CD4-positive, alpha-beta T cell treated with Interleukin-21 for 1 hour (primary cell): Measurements from ENCODE around the gene ARL5C.
A peak's percentile ranks its signal among the peaks of the same experiment; 100 is the strongest.
"Not testable (repeated sequence)": the region's sequence is repeated elsewhere in the genome, so short reads cannot be mapped to it uniquely, and the experiment has no call there.

Experiments
- DNase-seq: peaks from one replicate; pipeline ENCODE4 v3.0.0-alpha.2; 2020

ARL5C gene

DNA sequence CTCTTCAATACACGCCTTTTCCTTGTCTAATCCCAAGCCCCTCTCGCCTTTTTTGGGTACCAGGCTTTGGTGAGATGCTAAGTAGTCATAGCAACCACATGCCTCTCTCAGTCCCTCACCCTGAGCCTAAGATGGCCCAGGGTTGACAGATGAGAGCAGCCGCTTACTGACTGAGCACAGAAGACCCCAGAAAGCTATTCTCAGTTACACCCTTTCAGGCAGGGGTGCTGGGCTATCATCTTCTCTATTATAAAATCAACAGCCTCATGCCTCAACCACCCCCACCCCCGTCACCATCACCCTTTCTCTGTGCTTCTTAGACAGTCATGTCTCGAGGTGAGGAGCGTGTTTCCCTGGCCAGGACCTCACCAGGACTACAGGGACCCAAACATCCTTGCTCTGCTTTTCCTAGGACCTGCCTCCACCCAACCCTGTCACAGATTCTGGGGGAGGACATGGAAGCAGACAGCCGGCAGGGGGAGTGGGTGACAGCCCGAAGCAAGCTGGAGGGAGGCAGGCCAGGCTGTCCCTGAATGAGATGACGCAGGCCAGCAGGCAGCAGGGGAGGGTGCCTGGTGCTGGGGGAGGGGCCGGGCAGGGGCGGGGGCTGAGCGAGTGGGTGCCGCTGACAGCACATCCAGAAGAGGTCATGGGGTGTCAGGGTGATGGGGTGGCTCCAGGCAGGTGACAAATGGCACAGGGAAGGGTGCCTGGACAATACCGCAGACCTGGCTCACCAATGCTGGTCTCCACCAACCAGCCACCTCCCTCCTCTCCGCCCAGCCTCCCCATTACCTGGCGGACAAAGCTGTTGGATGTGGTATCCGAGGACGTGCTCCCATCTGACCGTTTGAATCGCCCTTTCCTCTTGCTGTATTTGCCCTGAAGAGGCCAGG is 28.4 kb upstream of the ARL5C start:
- no peak for DNase-seq

DNA sequence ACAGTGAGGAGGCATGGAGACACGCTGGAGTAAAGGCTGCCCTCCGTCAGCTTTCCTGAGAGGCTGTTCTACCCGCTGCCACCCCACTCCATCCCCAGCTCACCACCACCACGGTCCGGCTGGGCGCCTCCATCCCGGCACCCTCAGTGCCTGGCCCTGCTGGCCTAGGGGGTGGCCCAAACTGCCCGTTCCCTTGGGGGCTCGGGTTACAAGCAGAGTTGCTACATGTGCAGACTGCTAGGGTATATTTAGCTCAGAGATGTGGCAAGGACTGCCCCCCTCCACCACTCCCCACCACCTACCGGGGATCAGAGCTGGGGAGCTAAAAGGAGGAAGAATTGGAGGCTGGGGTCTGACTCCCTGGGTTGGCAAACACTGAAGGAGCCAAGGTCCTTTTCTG is 27.4 kb upstream of the ARL5C start:
- DNase-seq = no peak

DNA sequence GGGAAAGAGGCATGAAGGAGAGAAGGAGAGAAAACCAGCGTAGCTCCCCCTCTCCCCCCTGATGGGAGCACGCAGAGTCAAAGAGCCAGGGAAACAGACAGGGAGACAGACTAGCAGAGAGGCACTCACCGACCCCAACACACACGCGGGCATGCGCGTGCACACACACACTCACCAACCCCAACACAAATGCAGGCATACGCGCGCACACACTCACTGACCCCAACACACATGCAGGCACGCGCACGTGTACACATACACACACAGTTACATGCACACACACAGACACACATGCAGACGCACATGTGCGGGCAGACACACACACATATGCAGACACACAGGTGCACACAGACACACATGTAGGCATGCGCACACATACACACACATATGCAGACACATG is 26.9 kb upstream of the ARL5C start:
- no peak for DNase-seq

DNA sequence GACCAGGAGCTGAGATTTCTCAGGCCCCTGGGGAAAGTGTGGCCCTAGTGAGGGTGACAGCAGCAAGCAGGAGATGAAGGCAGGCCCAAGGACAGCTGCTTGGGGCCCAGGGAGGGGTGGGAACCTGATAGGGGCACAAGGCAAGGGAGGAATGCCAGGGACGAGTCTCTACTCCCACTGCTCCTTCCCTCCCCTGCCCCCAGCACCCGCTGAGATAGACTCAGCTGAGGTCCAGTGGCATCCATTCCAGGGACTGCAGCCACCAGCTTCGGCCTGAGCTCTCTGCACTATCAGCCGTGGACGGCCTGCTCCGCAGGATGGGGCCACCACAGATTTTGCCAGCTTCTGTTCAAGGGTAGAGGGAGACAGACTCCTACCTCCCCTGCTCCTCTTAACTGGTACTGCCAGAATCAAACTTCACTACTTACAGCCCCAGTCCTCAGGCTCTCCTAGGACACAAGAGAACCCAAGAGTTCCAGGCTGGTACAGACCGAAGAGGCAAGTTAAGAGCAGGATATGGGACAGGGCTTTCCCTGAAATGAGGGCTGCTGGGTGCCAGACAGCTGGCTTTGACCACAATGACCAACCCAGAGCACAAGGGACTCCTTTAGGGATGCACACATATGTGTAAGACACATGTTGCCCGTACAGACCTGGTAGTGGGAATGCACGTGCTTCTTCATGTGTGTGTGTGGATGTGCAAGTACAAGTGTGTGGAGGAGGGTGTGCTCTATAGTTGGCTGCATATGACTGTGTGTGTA is 26.0 kb upstream of the ARL5C start:
- DNase-seq = no peak

DNA sequence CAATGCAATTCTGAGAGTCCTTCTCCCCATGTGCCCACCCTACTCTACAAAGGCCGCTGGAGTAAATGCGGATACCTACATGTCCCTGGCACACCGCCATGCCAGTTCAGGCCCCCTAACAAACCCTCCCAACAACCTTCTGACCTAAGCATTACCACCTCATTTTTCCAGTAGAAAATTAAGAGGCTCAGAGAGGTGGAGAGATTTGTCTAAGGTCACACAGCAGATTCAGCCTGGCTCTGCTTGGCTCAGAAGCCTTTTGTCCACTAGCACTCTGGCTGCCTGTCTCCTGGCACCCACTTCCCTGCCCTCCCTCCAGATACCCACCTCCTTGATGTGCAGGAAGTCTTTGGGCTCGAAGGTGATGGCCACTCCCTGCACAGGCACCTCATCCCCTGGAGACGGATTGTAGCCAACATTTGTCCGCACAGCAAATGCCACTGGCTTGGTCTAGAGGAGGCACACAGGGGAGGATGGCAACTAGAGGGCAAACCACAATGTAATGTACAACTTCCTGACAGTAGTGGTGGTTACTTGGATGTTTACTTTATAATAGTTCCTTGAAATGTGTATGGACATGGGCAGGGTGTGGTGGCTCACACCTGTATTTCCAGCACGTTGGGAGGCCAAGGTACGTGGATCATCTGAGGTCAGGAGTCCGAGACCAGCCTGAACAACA is 21.3 kb upstream of the ARL5C start:
- DNase-seq = no peak

DNA sequence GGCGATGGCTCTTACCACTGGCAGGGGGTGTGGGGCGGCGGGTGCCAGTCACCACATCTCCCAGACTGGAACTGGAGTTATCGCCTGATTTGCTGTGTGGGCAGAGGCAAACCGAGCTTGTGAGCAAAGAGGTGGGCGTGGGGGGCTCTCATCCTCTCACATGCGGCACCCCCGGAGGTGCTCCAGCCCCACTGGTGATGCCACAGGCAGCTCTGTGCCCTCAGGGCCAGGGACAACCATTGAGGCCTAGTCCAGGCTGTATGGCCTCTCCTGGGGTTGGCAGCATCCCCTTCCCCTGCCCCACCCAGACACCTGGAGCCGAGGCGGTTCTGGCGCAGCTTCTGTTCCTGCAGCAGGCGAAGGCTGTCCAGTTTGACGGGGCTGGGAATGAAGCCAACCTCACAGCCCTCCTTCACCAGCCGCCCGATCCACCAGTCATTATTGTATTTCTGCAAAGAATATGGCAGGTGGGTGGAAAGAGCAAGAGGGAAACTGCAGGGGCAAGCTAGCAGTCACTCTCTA is 20.6 kb upstream of the ARL5C start:
- no peak for DNase-seq

DNA sequence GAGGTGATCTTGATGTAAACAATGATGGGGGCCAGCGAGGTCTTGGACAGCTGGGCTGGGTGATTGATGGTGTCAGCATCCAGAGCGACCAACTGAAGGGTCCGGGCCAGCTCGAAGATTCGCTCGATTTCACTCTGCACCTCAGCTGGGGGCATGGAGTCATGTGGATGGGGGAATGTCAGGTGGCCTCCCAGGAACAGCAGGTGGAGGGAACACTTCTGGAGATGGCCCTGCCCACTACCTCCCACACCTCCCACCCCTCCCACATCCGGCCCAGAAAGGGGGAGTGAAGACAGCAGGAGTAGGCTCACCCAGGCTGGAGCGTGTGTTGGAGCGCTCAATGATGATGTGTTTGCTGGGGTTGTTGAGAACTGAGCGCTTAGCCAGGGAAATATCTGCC is 17.8 kb upstream of the ARL5C start:
- DNase-seq = no peak

DNA sequence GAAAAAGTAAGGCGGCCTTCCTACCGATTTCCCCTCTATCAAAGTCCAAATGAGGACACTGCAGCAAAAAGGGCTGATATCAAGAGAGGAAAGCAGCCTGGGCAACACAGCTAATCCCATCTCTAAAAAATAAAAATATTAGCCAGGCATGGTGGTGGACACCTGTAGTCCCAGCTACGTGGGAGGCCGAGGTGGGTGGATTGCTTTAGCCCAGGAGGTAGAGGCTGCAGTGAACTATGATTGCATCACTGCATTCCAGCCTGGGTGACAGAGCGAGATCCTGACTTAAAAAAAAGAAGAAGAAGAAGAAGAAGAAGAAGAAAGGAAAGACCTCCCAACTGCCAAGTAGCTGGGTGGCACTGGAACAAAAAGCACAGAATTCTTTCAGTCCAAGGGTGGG is 17.1 kb upstream of the ARL5C start:
- no peak for DNase-seq

DNA sequence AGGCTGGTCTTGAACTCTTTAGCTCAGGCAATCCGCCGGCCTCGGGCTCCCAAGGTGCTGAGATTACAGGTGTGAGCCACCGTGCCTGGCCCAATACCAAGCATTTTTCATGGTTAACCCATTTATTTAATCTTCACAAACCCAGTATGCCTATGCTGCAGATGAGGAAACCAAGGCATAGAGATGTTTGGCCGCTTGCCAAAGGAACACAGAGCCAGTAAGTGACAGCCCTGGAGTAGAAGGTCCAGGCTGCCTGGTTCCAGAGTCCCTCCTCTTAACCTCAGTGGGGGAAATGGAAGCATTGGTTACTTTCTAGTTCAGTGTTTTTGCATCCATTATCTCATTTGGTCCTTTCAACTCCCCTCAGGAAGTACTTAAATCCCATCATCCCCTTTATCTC is 15.3 kb upstream of the ARL5C start:
- no peak for DNase-seq

DNA sequence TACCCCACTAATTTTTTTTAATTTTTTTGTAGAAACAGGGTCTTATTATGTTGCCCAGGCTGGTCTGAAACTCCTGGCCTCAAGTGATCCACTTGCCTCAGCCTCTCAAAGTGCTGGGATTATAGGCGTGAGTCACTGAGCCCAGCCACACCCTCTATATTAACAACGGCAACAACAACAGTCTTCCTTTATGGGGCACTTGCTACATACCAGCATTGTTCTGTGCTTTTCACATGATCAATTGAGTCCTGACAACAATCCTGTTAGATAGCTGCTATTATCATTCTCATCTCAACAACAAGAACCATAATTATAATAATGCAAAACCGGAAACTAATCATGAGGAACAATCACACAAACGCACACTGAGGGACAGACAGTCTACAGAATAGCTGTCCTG is 12.6 kb upstream of the ARL5C start:
- no peak for DNase-seq

DNA sequence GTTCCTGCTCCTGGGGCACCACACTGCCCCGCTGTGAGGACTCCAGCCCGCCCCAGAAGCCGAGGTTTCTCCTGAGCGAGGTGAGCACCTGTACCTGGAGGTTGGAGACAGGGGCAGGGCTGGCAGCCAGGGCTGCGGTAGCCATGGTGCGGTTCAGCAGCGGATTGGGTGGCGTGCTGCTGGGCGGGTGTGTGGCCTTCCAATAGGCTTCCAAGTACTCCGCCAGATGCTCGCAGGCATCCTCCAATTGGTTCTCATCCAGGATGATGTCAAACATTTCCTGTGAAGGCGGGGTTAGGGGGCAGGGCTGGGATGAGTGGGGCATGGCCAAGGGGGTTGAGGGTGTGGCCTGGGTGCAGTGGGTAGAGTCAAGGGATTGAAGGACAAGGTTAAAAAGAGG is 11.3 kb upstream of the ARL5C start:
- DNase-seq = no peak

DNA sequence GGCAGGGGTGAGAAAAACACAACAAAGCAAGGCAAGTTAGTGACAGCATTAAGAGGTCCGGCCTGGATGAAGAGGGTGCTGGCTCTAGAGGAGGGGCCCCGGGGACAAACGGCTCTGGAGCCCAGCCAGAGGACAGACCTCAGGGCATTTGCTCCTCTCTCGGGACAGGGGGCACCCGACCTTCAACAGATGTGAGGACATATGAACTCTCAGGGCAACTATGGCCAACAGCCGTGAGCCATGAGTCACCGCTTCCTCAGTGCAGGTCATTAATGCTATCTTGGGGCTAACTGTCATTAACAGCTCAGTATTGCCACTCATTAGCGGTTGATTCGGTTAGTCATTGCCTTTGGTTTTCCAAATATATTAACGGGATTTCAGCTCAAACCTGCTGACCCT is 9.7 kb upstream of the ARL5C start:
- DNase-seq = no peak

DNA sequence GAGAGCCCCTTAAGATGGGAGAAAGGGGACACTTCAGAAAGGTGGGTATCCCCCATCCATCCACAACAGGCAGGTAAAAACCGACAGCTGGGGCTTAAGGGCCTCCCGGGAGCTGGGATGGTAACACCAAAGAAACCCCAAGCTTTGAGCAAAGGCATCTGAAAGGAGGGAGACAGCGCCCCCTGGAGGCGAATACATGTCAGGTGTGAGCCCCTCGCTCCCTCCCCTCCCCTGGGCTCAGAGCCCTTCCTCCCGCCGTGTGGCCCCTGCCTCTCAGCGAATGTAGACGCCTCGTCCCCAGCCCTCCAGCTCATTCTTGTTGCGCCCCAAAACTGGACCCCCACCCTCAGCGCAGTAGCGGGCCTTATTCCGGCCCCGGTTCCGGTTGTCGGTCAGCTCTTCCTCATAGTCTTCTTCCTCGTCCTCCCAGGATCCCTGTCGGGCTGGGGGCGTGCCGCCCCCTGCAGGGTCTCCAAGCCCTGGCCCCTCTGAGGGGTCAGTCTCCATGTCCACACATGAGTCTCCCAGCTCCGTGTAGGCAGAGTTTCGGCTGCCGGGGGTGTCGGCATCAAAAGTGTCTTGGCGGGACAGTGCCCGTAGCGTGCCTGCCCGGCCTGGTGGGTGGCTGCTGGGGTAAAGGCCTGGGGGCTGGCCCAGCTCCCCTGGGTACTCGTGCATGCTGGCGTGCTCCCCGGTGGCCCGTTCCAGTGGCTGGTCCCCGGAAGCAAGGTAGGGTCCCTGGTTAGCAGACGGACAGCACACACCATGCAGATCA is 9.1 kb upstream of the ARL5C start:
- DNase-seq = peak; percentile 79

DNA sequence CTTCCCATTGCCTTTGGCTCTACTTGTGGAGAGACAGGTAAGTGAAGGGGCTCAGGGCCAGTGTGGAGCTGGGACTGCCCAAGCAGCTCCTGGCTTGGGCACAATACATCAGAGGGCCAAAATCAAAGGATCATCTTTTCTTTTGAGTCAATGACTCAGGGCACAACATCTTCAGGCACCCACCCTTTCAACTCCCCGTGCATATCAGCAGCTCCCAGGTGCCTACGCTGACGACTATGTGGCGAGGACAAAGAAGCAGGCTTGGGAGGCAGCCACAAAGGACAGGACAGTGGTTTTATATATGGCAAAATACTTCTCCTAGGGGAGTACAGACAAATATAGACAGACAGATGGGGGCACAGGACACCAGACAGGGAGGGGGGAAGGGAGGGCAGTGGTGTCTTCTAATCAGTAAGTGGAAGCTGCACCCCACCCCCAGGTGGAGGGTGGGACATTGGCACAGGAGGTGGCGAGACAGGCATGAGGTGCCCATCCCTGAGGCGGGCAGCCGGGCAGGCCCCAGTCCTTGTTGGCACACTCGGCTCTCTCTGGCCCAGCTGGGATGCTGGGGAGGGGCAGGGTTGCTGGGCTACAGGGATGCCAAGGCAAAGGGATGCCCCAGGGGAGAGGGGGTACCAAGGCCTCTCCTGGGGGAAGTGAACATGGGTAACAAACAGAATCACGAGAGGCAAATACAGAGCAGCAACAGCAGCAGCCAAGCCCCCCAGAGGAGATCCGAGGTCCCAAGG is 7.7 kb upstream of the ARL5C start:
- DNase-seq = no peak

DNA sequence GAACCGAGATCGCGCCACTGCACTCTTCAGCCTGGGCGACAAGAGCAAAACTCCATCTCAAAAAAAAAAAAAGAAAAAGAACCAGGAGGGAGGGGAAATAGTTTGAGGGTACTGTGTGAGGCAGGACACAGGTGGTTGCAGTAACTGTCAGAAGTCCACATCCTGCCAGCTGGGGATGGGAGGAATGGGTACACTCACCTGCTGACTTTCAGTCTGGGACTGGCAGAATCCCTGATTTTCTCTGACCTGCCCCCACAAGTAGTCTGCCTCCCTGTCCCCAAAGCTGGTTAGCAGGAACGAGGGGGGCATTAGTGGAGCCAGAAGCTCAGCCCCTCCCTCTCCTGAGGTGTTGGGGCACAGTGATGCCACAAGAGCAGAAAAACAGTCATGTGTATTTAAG is 7.1 kb upstream of the ARL5C start:
- DNase-seq = no peak

DNA sequence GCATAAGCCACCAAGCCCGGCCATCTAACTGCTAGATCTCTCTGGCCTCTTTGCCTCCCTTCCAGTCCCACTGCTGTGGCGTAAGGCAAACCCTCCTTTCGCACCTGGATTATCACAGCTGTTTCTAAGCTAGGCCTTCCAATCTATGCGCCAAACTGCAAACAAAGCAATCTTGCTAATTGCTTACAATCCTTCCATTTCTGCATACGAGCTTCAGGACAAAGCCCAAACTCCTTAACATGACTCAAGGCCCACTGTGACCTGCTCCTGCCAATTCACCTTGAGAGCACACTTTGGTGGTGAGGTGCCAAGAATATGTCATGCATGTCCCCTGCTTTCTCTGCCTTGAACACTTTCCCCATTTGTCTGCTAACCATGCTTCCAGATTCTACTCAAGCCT is 6.0 kb upstream of the ARL5C start:
- no peak for DNase-seq

DNA sequence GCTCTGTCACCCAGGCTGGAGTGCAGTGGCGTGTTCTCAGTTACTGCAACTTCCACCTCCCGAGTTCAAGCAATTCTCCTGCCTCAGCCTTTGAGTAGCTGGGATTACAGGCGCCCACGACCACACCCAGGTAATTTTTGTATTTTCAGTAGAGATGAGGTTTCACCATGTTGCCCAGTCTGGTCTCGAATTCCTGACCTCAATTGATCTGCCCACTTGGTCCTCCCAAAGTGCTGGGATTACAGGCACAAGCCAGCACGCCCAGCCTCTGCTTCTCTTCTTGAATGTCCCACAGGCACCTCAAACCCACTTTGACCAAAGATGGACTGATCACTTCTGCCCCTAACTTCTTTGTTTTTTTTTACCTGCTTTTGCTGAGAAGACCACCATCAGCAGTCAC is 4.6 kb upstream of the ARL5C start:
- DNase-seq = no peak

DNA sequence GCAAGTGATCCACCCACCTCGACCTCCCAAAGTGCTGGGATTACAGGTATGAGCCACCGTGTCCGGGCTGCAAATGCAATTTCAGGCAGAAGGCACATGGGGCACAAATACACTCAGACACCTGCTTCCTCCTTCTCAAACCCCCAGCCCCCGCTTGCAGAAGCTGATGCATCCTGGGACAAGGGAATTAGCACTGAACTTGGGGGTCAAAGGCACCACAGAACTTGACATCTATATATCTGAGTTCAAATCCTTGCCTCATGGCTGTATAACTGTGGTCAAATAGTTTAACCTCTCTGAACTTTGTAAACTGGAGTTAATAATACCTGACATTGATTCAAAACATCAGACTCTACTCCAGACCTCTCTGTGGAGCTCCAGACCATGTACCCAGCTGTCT is 4.1 kb upstream of the ARL5C start:
- DNase-seq = no peak

DNA sequence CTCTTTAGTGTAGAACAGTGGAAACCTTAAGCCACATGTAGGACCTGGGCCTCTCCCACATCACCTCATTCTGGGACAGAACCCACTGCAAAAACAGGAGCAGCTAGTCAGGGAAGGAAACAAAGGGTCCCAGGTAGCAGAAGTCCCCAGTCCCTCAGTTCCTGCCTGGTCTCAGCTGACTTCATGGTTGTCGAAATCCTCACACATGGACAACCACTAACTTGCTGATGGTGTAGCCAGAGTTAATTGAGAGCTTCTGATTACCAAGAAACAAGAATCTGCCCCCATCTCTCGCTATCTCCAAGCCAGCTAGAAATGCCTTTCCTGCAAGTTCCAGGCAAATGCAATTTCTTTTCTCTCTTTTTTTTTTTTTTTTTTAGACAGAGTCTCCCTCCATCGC is 3.6 kb upstream of the ARL5C start:
- DNase-seq = no peak

DNA sequence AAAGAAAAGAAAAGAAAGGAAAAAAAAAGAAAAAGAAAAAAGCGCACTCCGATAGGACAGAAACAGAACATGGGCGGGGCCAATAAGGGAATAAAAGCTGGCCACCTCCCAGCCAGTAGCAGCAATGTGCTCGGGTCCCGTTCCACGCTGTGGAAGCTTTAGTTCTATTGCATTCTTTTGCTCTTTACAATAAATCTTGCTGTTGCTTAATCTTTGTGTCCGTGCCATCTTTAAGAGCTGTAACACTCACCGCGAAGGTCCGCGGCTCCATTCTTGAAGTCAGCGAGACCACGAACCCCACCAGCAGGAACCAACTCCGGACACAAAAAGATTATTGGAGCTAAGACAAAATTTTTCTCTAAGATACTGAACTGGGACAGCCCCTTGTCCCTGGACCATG is 3.1 kb upstream of the ARL5C start:
- no peak for DNase-seq

DNA sequence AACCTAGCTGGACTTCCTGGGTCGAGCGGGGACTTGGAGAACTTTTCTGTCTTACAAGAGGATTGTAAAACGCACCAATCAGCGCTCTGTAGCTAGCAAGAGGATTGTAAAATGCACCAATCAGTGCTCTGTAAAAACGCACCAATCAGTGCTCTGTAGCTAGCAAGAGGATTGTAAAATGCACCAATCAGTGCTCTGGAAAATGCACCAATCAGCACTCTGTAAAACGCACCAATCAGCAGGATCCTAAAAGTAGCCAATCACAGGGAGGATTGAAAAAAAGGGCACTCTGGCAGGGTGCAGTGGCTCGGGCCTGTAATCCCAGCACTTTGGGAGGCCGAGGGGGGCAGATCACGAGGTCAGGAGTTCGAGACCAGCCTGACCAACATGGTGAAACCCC is 2.5 kb upstream of the ARL5C start:
- DNase-seq = not testable (repeated sequence)

DNA sequence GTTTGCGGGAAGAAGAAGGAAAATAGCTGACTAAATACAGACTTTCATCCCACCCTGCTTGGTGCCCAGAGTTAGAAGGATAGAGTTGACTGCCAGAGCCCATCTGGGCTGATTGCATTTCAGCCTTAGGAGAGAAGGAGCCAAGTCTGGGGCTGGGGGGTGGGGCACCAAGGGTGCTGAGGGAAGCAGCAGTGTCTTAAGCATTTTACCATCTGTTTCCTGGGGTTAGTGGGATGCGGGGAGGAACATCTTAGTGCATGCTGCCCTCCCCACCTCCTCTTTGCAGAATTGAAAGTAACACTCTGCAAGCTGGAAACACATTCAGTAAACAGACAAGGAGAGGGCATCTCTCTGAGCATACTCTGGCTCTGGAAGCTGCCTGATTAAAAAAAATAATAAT is 1.5 kb upstream of the ARL5C start:
- peak; percentile 30 for DNase-seq
